Measurements from ENCODE around the gene KRT5. TPM values are rescaled to one million over a fixed set of nuclear protein-coding genes. Genes with fewer than 3 reads are reported as not detected.
"Not testable (repeated sequence)": the region's sequence is repeated elsewhere in the genome, so short reads cannot be mapped to it uniquely, and the experiment has no call there.

The KRT5 gene
- total RNA-seq, 4 donors from 2014 or later: 3,026 to 9,625 (median 8,067) TPM

- DNase-seq (ENCODE audit: low spot score in 2 of 2): no peak
- Histone ChIP-seq H3K27me3 (no peaks in the 10 kb centered on the region), H3K4me3 (no peak overlapping the region), H3K36me3 (no peaks in the 10 kb centered on the region), H3K4me1 (peaks cover 6% of the 10 kb centered on the region), H3K9me3 (no peaks in the 10 kb centered on the region), H3K27ac (no peak overlapping the region)
- TF ChIP-seq EP300 (IDR thresholded peaks at IDR 0.05): no peak
- peak; percentile 57 to 59 for TF ChIP-seq CTCF (IDR thresholded peaks at IDR 0.05)
- no peak for TF ChIP-seq POLR2A (IDR thresholded peaks at IDR 0.05)
- TF ChIP-seq POLR2AphosphoS5 (IDR thresholded peaks at IDR 0.05): no peak
- 48% methylated on average over 4 of the region's 4 CpGs for WGBS
Observed at GRCh38 chr12:52506858-52507715, 13.1 kb downstream of the KRT5 start.

GRCh38 chr12:52502877-52503276 is 17.3 kb downstream of the KRT5 start:
- Histone ChIP-seq H3K4me1 (peaks cover 6% of the 10 kb centered on the region), H3K36me3 (no peaks in the 10 kb centered on the region), H3K27me3 (no peaks in the 10 kb centered on the region), H3K4me3 (no peak overlapping the region), H3K27ac (no peak overlapping the region), H3K9me3 (no peaks in the 10 kb centered on the region)
- no peak for DNase-seq (ENCODE audit: low spot score in 2 of 2)
- TF ChIP-seq EP300 (IDR thresholded peaks at IDR 0.05) (no peak), POLR2AphosphoS5 (IDR thresholded peaks at IDR 0.05) (no peak), POLR2A (IDR thresholded peaks at IDR 0.05) (no peak), CTCF (IDR thresholded peaks at IDR 0.05) (no peak)
- 87% methylated on average over 1 of the region's 1 CpG for WGBS

GRCh38 chr12:52501490-52501889 is 18.7 kb downstream of the KRT5 start:
- no peaks in the 10 kb centered on the region for H3K36me3 ChIP-seq
- no peak overlapping the region for H3K27ac ChIP-seq
- no peaks in the 10 kb centered on the region for H3K9me3 ChIP-seq
- TF ChIP-seq POLR2A (IDR thresholded peaks at IDR 0.05) (no peak), EP300 (IDR thresholded peaks at IDR 0.05) (no peak), POLR2AphosphoS5 (IDR thresholded peaks at IDR 0.05) (no peak)
- no peak for DNase-seq (ENCODE audit: low spot score in 2 of 2)
- H3K4me3 ChIP-seq: no peak overlapping the region
- no peaks in the 10 kb centered on the region for H3K27me3 ChIP-seq
- H3K4me1 ChIP-seq: peaks cover 7% of the 10 kb centered on the region
- 94% methylated on average over 7 of the region's 7 CpGs for WGBS

- H3K36me3 ChIP-seq; H3K27me3 ChIP-seq; H3K27ac ChIP-seq; H3K9me3 ChIP-seq; DNase-seq (ENCODE audit: low spot score in 2 of 2); H3K4me3 ChIP-seq: not testable (repeated sequence)
- H3K4me1 ChIP-seq: peaks cover 16% of the 10 kb centered on the region
- 80% methylated on average over 6 of the region's 6 CpGs for WGBS
Observed at GRCh38 chr12:52500574-52500973, 19.6 kb downstream of the KRT5 start.

- TF ChIP-seq EP300 (IDR thresholded peaks at IDR 0.05) (no peak), CTCF (IDR thresholded peaks at IDR 0.05) (no peak), POLR2A (IDR thresholded peaks at IDR 0.05) (no peak), POLR2AphosphoS5 (IDR thresholded peaks at IDR 0.05) (no peak)
- Histone ChIP-seq H3K36me3 (no peaks in the 10 kb centered on the region), H3K4me3 (no peak overlapping the region), H3K4me1 (peaks cover 22% of the 10 kb centered on the region), H3K27ac (no peak overlapping the region), H3K9me3 (no peaks in the 10 kb centered on the region), H3K27me3 (no peaks in the 10 kb centered on the region)
- DNase-seq (ENCODE audit: low spot score in 2 of 2): no peak
- WGBS: 84% methylated on average over 5 of the region's 5 CpGs
Observed at GRCh38 chr12:52499806-52500560, 20.2 kb downstream of the KRT5 start.

GRCh38 chr12:52498946-52499345 is 21.2 kb downstream of the KRT5 start:
- no peaks in the 10 kb centered on the region for H3K36me3 ChIP-seq
- no peak for DNase-seq (ENCODE audit: low spot score in 2 of 2)
- TF ChIP-seq POLR2A (IDR thresholded peaks at IDR 0.05) (no peak), POLR2AphosphoS5 (IDR thresholded peaks at IDR 0.05) (no peak), CTCF (IDR thresholded peaks at IDR 0.05) (no peak), EP300 (IDR thresholded peaks at IDR 0.05) (no peak)

More at GRCh38 chr12:52498946-52499345, 21.2 kb downstream of the KRT5 start:
- Histone ChIP-seq H3K4me1 (peaks cover 32% of the 10 kb centered on the region), H3K4me3 (no peak overlapping the region), H3K27me3 (no peaks in the 10 kb centered on the region), H3K9me3 (no peaks in the 10 kb centered on the region), H3K27ac (no peak overlapping the region)
- WGBS: 22% methylated on average over 1 of the region's 1 CpG

Measured in suprapubic skin (tissue), 4 donors.